ENCODE results near the gene CMIP. TPM values are rescaled to one million over a fixed set of nuclear protein-coding genes. Genes with fewer than 3 reads are reported as not detected.

Gene CMIP
- total and polyA plus RNA-seq, 3 donors from 2014 or later: 34.9 to 72.5 (median 42.0) TPM

DNA sequence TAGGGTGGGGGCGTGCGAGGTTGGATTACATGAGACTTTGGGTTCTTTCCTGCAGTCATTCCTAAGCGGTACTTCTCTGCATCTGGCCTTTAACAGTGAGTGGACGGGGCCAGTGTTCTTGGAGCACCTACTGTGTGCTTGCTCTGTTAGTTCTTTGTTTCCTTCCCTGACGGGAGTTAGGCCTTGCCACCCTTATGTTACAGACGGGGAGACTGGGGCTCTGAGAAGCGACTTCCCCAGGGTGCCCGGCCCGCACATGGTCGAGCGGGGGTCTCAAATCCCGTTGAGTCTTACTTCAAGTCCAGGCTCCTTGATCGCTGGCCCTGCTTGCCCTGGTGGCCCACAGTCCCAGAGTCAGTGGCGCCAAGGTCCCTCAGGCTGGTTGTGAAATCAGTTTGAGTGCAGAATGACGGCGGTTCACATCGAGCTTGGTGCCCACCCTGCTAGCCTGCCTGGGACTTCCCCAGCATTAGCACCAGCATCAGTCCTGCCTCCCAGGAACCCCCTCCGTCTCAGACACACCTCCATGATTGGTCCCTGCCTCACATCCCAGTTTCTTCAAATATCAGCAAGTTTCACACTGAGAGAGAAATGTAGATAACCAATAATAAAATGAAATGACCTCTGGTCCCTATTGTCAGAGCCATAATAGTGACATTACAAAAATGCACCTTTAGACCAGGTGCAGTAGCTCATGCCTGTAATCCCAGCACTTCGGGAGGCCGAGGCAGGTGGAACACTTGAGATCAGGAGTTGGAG lies 128.0 kb downstream of the CMIP start:
- no peak overlapping the region for H3K27ac ChIP-seq
- H3K36me3 ChIP-seq (ENCODE audit: low read depth, missing control alignments): no peaks in the 10 kb centered on the region
- no peak overlapping the region for H3K4me3 ChIP-seq
- no peaks in the 10 kb centered on the region for H3K9me3 ChIP-seq
- DNase-seq: no peak
- H3K4me1 ChIP-seq: peaks cover 7% of the 10 kb centered on the region
- no peak for TF ChIP-seq POLR2A (IDR thresholded peaks at IDR 0.05)
- TF ChIP-seq, protein P1, sequence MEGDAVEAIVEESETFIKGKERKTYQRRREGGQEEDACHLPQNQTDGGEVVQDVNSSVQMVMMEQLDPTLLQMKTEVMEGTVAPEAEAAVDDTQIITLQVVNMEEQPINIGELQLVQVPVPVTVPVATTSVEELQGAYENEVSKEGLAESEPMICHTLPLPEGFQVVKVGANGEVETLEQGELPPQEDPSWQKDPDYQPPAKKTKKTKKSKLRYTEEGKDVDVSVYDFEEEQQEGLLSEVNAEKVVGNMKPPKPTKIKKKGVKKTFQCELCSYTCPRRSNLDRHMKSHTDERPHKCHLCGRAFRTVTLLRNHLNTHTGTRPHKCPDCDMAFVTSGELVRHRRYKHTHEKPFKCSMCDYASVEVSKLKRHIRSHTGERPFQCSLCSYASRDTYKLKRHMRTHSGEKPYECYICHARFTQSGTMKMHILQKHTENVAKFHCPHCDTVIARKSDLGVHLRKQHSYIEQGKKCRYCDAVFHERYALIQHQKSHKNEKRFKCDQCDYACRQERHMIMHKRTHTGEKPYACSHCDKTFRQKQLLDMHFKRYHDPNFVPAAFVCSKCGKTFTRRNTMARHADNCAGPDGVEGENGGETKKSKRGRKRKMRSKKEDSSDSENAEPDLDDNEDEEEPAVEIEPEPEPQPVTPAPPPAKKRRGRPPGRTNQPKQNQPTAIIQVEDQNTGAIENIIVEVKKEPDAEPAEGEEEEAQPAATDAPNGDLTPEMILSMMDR (IDR thresholded peaks at IDR 0.05): no peak
- intact Hi-C loops (cut with DNase I; ENCODE audit: low total_unique reads): no loop called here
- H3K27me3 ChIP-seq: no peaks in the 10 kb centered on the region
- WGBS, 2 donors: 88 to 89% methylated on average over 19 to 20 of the region's 20 CpGs

GRCh38 chr16:81573533-81574020 lies 129.0 kb downstream of the CMIP start:
- Histone ChIP-seq H3K9me3 (no peaks in the 10 kb centered on the region), H3K4me1 (peaks cover 7% of the 10 kb centered on the region), H3K36me3 (ENCODE audit: low read depth, missing control alignments) (no peaks in the 10 kb centered on the region), H3K27ac (no peak overlapping the region), H3K27me3 (no peaks in the 10 kb centered on the region), H3K4me3 (no peak overlapping the region)
- TF ChIP-seq, protein P1 (IDR thresholded peaks at IDR 0.05): no peak
- no peak for TF ChIP-seq POLR2A (IDR thresholded peaks at IDR 0.05)
- no peak for DNase-seq
- intact Hi-C loops (cut with DNase I; ENCODE audit: low total_unique reads): no loop called here
- WGBS, 2 donors: 92% methylated on average over 7 of the region's 7 CpGs

DNA sequence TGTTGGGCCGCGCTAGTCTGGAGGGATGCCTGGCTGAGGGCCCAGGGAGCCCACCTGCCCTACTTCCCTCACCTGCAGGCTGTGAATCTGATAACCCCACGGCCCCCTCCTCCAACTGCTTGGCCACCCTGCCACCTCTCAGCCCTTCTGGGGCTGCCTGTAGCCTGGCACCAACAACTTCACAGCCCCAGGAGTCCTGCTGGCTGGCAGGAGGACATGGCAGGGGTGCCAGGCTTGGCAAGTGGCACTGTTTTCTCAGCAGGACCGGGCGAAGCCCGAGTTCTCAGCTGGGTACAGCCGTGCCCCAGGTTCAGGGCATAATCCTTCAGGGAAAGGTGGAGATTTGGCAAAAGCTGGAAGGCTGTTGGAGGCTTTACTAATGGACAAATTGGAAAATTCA lies 129.6 kb downstream of the CMIP start:
- Histone ChIP-seq H3K27me3 (no peaks in the 10 kb centered on the region), H3K27ac (no peak overlapping the region), H3K9me3 (no peaks in the 10 kb centered on the region), H3K4me1 (peaks cover 7% of the 10 kb centered on the region), H3K4me3 (no peak overlapping the region), H3K36me3 (ENCODE audit: low read depth, missing control alignments) (no peaks in the 10 kb centered on the region)
- TF ChIP-seq, protein P1 (IDR thresholded peaks at IDR 0.05): no peak
- TF ChIP-seq POLR2A (IDR thresholded peaks at IDR 0.05): no peak
- DNase-seq: no peak
- intact Hi-C loops (cut with DNase I; ENCODE audit: low total_unique reads): no loop called here
- WGBS, 2 donors: 88 to 94% methylated on average over 6 to 7 of the region's 7 CpGs

DNA sequence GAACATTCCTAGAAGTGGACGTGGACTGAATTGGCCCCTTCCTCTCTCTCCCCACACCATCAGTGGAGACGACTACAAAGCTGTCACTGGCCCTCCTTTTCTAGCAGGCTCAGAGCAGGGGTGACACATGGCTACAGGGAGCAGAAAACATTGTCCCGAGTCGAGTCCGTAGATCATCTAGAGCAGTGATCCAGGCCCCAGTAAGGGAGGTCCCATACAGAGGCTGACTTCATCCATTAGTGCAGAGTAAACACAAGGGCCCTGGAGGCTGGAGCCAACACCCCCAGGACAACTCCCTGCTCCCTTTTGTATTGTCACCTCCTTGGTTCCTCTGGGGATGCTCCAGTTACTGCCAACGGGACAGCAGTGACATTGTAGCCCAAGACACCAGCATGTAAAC lies 130.7 kb downstream of the CMIP start:
- no peaks in the 10 kb centered on the region for H3K27me3 ChIP-seq
- TF ChIP-seq POLR2A (IDR thresholded peaks at IDR 0.05): no peak
- TF ChIP-seq, protein P1 (IDR thresholded peaks at IDR 0.05): no peak
- DNase-seq: no peak
- no peak overlapping the region for H3K4me3 ChIP-seq
- intact Hi-C loops (cut with DNase I; ENCODE audit: low total_unique reads): no loop called here
- H3K9me3 ChIP-seq: no peaks in the 10 kb centered on the region
- H3K36me3 ChIP-seq (ENCODE audit: low read depth, missing control alignments): no peaks in the 10 kb centered on the region
- peaks cover 7% of the 10 kb centered on the region for H3K4me1 ChIP-seq
- H3K27ac ChIP-seq: no peak overlapping the region
- whole genome bisulfite sequencing, 2 donors: 91 to 92% methylated on average over 6 of the region's 6 CpGs

GRCh38 chr16:81575834-81576233 lies 131.2 kb downstream of the CMIP start:
- peaks cover 7% of the 10 kb centered on the region for H3K4me1 ChIP-seq
- H3K27me3 ChIP-seq: no peaks in the 10 kb centered on the region
- 95 to 96% methylated on average over 6 of the region's 6 CpGs for WGBS, 2 donors
- no peaks in the 10 kb centered on the region for H3K36me3 ChIP-seq (ENCODE audit: low read depth, missing control alignments)
- TF ChIP-seq, protein P1 (IDR thresholded peaks at IDR 0.05): no peak
- no peak for TF ChIP-seq POLR2A (IDR thresholded peaks at IDR 0.05)
- H3K9me3 ChIP-seq: no peaks in the 10 kb centered on the region
- H3K27ac ChIP-seq: no peak overlapping the region
- DNase-seq: no peak
- intact Hi-C loops (cut with DNase I; ENCODE audit: low total_unique reads): no loop called here
- H3K4me3 ChIP-seq: no peak overlapping the region
